Fibroblast of lung (primary cell): ENCODE data around the gene ZNF644.

Source experiments
- CTCF ChIP-seq, 2 donors: IDR thresholded peaks in 1 of 2; conservative IDR thresholded peaks in 1 of 2; 1 replicate in 1 of 2; 2 replicates in 1 of 2; pipeline ENCODE4 v1.5.1; 2011 to 2012; ENCODE audit warnings: low read length in 2 of 2, control low read depth in 1 of 2, inconsistent platforms in 1 of 2, low read depth in 1 of 2, mild to moderate bottlenecking in 1 of 2
- EZH2 ChIP-seq: IDR thresholded peaks from 2 replicates; pipeline ENCODE4 v1.5.1; 2012; ENCODE audit warnings: low read length, control low read depth, mild to moderate bottlenecking; ENCODE audit errors: missing control alignments

- TF ChIP-seq EZH2: no peak
- TF ChIP-seq CTCF (conservative IDR thresholded peaks at IDR 0.05 in 1 of 2, IDR thresholded peaks at IDR 0.05 in 1 of 2; ENCODE audit: low read depth in 1 of 2, low read length in 2 of 2): no peak
These were observed 85.8 kb downstream of the ZNF644 start for GRCh38 chr1:90936061-90936460.
